GM12878 (cell line): ENCODE results near the gene PROSER3. TPM values are rescaled to one million over a fixed set of nuclear protein-coding genes. Genes with fewer than 3 reads are reported as not detected.

Experiments
- ATAC-seq: fragments of 200-7000 bp; cut with Tn5 transposase; 3 replicates; pipeline ENCODE4 v1.9.1; 2020; ENCODE audit warnings: mild to moderate bottlenecking, moderate library complexity
- BruUV-seq: library from RNA; stranded (reverse); fragments of 400-500 nt; replicated peaks from 2 replicates; lab custom pipeline; 2021; lab: Mats Ljungman, UMichigan
- CTCF ChIA-PET: fragments of 300-600 bp; sonication (Branson Sonifier 250); formaldehyde crosslinking; extraction: SDS; loops from one replicate; lab custom pipeline; 2021; ENCODE audit warnings: inconsistent platforms; lab: Yijun Ruan, JAX
- POLR2A ChIA-PET: fragments of 350-600 bp; formaldehyde crosslinking; extraction: SDS; loops from one replicate; lab custom pipeline; 2021; ENCODE audit warnings: inconsistent platforms; lab: Charles Lee
- RAD21 ChIA-PET: fragments of 300-600 bp; sonication (Branson Sonifier 250); formaldehyde crosslinking; loops from one replicate; lab custom pipeline; 2023; ENCODE audit warnings: antibody characterized with exemption; ENCODE audit not compliant: unreplicated experiment; lab: Charles Lee
- SMC1A ChIA-PET: fragments of 300-600 bp; sonication (Branson Sonifier 250); formaldehyde crosslinking; loops from one replicate; lab custom pipeline; 2023; ENCODE audit not compliant: unreplicated experiment, uncharacterized antibody; lab: Charles Lee
- DNase-seq: peaks from one replicate; pipeline ENCODE4 v3.0.0-alpha.2; 2011; ENCODE audit warnings: low read depth, low spot score
- FAIRE-seq: peaks from 3 replicates; lab custom pipeline; 2011; peaks lifted over from hg19 to GRCh38; lab: Jason Lieb, UNC
- H2AFZ ChIP-seq: 2 replicates; pipeline ENCODE4 v1.6.0; 2011; ENCODE audit warnings: low read depth, low read length, control low read depth; ENCODE audit not compliant: control insufficient read depth
- H3K27ac ChIP-seq: 2 replicates; pipeline ENCODE4 v1.5.1; 2011; ENCODE audit warnings: control low read depth; ENCODE audit not compliant: control insufficient read depth, insufficient read depth
- H3K27me3 ChIP-seq, 2 experiments: replicated peaks in 1 of 2; 2 replicates each; pipeline versions ENCODE4 v1.6.0 to v1.6.1; 2011; ENCODE audit warnings: low read length in 1 of 2; ENCODE audit not compliant: control insufficient read depth in 2 of 2, insufficient read depth in 2 of 2
- H3K36me3 ChIP-seq, 2 experiments: 2 replicates each; pipeline ENCODE4 v1.5.1; 2011; ENCODE audit warnings: low read length in 1 of 2; ENCODE audit not compliant: control insufficient read depth in 2 of 2, insufficient read depth in 2 of 2
- H3K4me1 ChIP-seq: 2 replicates; pipeline ENCODE4 v1.6.1; 2011; ENCODE audit warnings: mild to moderate bottlenecking, low read length, moderate library complexity, mixed read lengths; ENCODE audit not compliant: control insufficient read depth, insufficient read depth
- H3K4me2 ChIP-seq: 2 replicates; pipeline ENCODE4 v1.6.0; 2011; ENCODE audit warnings: control low read depth; ENCODE audit not compliant: control insufficient read depth, insufficient read depth
- H3K4me3 ChIP-seq: fragments of 200-600 bp; sonication (generic); 2 replicates; pipeline ENCODE4 v1.5.1; 2016
- H3K79me2 ChIP-seq: 2 replicates; pipeline ENCODE4 v1.6.0; 2011; ENCODE audit warnings: low read length; ENCODE audit not compliant: control insufficient read depth, insufficient read depth
- H3K9ac ChIP-seq: 2 replicates; pipeline ENCODE4 v1.8.0; 2011; ENCODE audit warnings: low read length, control low read depth, mixed read lengths; ENCODE audit not compliant: control insufficient read depth, insufficient read depth
- H3K9me3 ChIP-seq: replicated peaks from 3 replicates; pipeline ENCODE4 v1.5.1; 2011; ENCODE audit warnings: mild to moderate bottlenecking, low read length; ENCODE audit not compliant: control insufficient read depth, insufficient read depth
- H4K20me1 ChIP-seq: 2 replicates; pipeline ENCODE4 v1.6.0; 2011; ENCODE audit not compliant: control insufficient read depth, insufficient read depth
- BCLAF1 ChIP-seq: fragments of 450-650 bp; IDR thresholded peaks from 2 replicates; pipeline ENCODE4 v1.6.1; 2017; ENCODE audit warnings: antibody characterized with exemption, mild to moderate bottlenecking, moderate library complexity
- HSF1 ChIP-seq: fragments of 150-350 bp; IDR thresholded peaks from 2 replicates; pipeline ENCODE4 v1.6.1; 2014; ENCODE audit warnings: mild to moderate bottlenecking, low read depth, low read length
- PAX5 ChIP-seq: IDR thresholded peaks from 2 replicates; pipeline ENCODE4 v1.6.1; 2011; ENCODE audit warnings: low read depth, low read length, borderline replicate concordance
- PRDM15 ChIP-seq: fragments of 450-650 bp; formaldehyde crosslinking; IDR thresholded peaks from 2 replicates; pipeline ENCODE4 v1.4.0; 2020; ENCODE audit warnings: mild to moderate bottlenecking, moderate library complexity
- SREBF1 ChIP-seq: IDR thresholded peaks from 2 replicates; pipeline ENCODE4 v1.6.1; 2012; ENCODE audit warnings: mild to moderate bottlenecking, low read length
- TCF12 ChIP-seq: IDR thresholded peaks from 2 replicates; pipeline ENCODE4 v1.6.1; 2011; ENCODE audit warnings: low read depth, mild to moderate bottlenecking, low read length
- WGBS: methylation state at CpG from one replicate; pipeline ENCODE4 v1.1.6; 2016; ENCODE audit warnings: low lambda C conversion rate; ENCODE audit not compliant: insufficient replicate concordance, insufficient coverage; ENCODE audit errors: missing lambda C conversion rate; 5-methylcytosine and 5-hydroxymethylcytosine counted together
- in situ Hi-C: fragments of 300-500 bp; cut with MboI; formaldehyde crosslinking; loops from 9 replicates; pipeline ENCODE4 v1.14.3; 2018; ENCODE audit warnings: mixed read lengths
- intact Hi-C: fragments of 100-400 bp; cut with micrococcal nuclease; formaldehyde crosslinking; loops from one replicate; pipeline ENCODE4 v1.14.2; 2022; ENCODE audit not compliant: unreplicated experiment
- polyA plus RNA-seq, 11 experiments: library from polyadenylated mRNA; depleted of rRNA in 4 of 11; unstranded in 6 of 11; stranded (reverse) in 5 of 11; fragments of >200 nt; fragmentation: Nextera tagmentation in 4 of 11; fragmentation: Illumina TruSeq in 1 of 11; extraction: Ambion mirVana in 4 of 11; extraction: Trizol in 1 of 11; gene quantifications; 1 replicate in 1 of 11; 2 replicates in 10 of 11; pipeline versions ENCODE4 v1.2.1 to v1.2.3, GENCODE V29; 2011 to 2016; ENCODE audit warnings: inconsistent platforms in 2 of 11, missing spikeins in 2 of 11, low read depth in 1 of 11
- total RNA-seq, 4 experiments: library from RNA; depleted of rRNA in 3 of 4; stranded (reverse); fragments of >200 nt in 3 of 4; fragmentation: Illumina TruSeq in 1 of 4; extraction: Trizol in 1 of 4; gene quantifications; 2 replicates each; pipeline versions ENCODE4 v1.2.1 to v1.2.3, GENCODE V29; 2013 to 2021

Gene PROSER3
- total and polyA plus RNA-seq, 10 of the 15 experiments (the other 5 are each of a cell fraction or from before 2014, with no cell fraction given): 0.85 to 25.1 (median 9.6) TPM

- DNase-seq: no peak
- no peaks in the 10 kb centered on the region for H3K4me1 ChIP-seq
- H3K4me2 ChIP-seq: no peak overlapping the region
- intact Hi-C loops (no loop called here), in situ Hi-C loops (no loop called here)
- H3K9me3 ChIP-seq: no peaks in the 10 kb centered on the region
- H3K27me3 ChIP-seq: no peaks in the 10 kb centered on the region; a peak in 1 of 4 replicates
- ChIA-PET SMC1A (no interaction called here), RAD21 (no interaction called here), POLR2A (no interaction called here), CTCF (interaction anchor here (0.8 kb wide), 1 partner anchor 114 kb away, joined by 3 read pairs; no protein-coding TSS in a partner anchor)
- no peaks in the 10 kb centered on the region for H4K20me1 ChIP-seq
- TF ChIP-seq BCLAF1: no peak
- TF ChIP-seq PRDM15 (CRISPR knock-in tag): no peak
- TF ChIP-seq TCF12: no peak
- no peak for TF ChIP-seq PAX5
- no peak for TF ChIP-seq HSF1
- TF ChIP-seq SREBF1: no peak
- no peaks in the 10 kb centered on the region for H3K36me3 ChIP-seq
- no peak for FAIRE-seq
- no peak overlapping the region for H3K27ac ChIP-seq
- no peak overlapping the region for H3K4me3 ChIP-seq
- H2AFZ ChIP-seq: no peak overlapping the region
- no peaks in the 10 kb centered on the region for H3K79me2 ChIP-seq
- ATAC-seq: no peak
- no TSS peak for BruUV-seq
- no peak overlapping the region for H3K9ac ChIP-seq
- 33% methylated on average over 5 of the region's 5 CpGs for WGBS
Measured at GRCh38 chr19:35807633-35808032, 49.7 kb downstream of the PROSER3 start.
